GM18909 (cell line): Measurements from ENCODE around the gene PNRC2.
A peak's percentile ranks its signal among the peaks of the same experiment; 100 is the strongest.

Experiments used
- ATAC-seq: cut with Tn5 transposase; IDR thresholded peaks from one replicate; pipeline ENCODE4 v1.9.1; 2021; ENCODE audit warnings: mild to moderate bottlenecking; ENCODE audit not compliant: unreplicated experiment, poor library complexity

PNRC2 gene, protein sequence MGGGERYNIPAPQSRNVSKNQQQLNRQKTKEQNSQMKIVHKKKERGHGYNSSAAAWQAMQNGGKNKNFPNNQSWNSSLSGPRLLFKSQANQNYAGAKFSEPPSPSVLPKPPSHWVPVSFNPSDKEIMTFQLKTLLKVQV

DNA sequence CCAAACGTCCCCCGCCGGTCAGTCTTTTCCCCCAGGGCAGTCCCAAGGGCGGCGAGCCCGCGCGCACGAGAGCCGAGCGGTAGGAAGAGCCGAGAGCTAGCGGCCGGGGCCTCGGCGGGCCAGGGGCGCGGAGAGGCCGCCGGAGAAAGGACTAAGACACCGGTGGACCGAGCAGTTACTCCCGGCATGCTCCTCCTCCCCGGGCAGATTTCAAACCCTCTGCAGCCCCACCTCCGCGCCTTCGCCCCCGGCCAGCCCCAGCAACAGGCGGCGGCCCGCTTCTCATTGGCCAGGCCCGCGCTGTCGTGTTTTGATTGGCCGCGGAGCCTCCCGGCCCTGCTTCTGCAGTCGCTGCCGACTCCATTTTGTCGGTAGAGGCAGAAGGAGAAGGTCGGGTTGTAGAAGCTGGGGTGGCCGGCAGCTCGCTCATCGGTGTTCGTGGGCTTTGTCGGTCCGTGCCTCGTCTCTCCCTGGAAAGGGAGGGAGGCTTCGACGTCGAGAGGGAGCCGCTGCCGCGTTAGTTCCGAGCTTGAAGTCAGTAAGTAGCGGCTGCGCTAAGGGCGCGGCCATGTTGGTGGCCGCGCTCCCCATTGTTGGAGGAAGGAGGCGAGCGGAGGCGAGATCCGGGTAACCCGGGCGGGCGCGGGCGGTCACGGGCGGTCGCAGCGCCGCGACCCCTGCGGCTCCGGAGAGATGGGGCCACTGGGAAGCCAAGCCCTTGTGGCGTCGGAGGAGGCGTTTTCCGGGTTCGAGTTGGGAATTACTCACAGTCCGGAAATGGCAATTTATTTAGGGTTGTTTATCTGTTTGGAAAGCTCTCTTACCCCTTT is at the start of gene PNRC2:
Gene PNRC2 (plus strand): TSS at position 368 of the 830 bp plus-strand sequence. CDS start 1,630 bp downstream, outside the sequence.
- peak; percentile 78 for ATAC-seq

DNA sequence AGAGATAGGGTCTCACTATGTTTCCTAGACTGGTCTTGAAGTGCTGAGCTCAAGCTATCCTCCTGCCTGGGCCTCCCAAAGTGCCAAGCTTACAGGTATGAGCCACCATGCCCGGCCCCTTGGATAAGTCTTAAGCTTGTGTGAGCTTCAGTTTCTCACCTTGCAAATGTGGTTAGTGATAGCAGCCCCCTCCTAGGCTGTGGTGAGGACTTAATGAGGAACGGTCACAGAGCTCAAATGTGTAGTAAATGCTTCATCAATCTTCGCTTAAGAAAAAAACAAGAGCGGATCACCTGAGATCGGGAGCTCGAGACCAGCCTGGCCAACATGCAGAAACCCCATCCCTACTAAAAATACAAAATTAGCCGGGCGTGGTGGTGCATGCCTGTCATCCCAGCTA is 49.5 kb upstream of the PNRC2 start:
- no peak for ATAC-seq

DNA sequence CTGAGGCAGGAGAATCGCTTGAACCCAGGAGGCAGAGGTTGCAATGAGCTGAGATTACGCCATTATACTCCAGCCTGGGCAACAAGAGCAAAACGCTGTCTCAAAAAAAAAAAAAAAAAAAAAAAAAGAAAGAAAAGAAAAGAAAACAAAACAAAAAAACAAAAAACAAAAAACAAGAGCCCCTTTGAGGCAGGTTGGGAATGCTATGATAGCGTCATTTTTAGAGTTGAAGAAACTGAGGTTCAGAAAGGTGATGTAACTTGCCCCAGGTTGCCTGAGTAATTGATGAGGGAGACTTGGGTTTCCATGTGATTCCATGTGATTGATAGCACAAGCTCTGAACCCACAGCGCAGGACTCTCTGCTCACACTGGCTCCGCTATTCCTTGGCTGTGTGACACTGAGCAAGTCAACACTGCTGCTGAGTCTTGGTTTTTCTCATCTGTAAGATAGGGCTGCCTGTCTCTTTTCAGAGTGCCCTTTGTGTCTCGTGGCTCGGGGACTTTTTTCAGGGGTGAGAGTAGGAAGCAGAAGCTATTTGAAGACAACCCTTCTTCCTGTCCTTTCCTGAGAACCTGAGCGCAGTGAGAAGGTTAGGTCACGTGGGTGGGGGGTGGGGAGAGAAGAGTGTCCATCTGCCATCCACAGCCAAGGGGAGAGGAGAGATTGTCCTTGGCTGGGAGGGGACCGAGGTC is 48.9 kb upstream of the PNRC2 start:
- ATAC-seq: no peak

DNA sequence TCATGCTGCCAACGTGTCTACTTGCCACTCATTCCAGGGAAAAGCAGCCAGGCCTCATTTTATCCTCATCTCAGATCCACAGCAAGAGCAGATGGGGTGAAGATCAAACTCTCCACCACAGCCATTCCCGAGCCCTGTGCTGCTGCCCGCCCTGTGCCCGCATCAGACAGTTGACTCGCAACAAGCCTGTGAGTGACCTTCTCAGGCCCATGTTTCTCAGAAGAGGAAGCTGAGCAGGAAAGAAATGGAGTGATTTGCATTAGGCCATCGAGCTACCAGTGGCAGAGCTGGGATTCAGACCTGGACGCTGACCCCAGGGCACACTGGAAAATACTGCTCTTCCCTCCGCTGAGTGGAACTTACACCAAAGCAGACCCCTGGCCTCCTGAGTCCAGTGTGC is 47.7 kb upstream of the PNRC2 start:
- no peak for ATAC-seq

DNA sequence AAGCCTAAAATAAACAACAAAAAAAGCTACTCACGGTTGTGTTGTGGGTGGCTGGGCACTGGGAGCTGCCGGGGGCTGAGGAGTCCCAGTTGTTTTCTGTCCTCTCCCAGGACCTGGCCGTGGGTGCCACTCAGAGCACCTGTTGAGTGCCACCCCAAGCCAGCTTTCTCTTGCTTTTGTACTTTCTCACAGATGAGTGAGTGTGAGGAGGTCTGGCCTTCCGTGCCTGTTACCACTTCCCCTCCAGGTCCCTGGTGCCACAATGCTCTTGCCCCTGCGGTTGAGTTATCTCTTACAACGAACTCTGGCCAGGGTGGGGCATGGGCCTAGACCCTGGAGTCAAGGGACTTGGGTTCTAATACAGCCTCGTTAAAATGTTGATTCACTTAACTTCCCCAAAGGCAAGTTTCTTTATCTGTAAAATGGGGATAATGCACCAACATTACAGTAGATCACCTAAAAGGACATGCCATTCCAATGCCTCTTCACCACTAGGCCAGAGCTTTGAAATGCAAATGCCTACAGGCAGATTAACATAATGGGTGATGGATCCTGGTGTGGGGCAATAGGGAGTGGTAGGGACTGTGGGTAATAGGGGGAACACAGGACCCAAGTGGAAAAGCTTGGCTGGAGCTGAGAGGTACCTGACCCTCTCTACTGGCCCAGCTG is 46.3 kb upstream of the PNRC2 start, which contains the start of gene CNR2:
Gene CNR2 (minus strand): TSS at position 151 of the 669 bp plus-strand sequence. CDS start 37,745 bp downstream, outside the sequence.
- ATAC-seq: no peak

DNA sequence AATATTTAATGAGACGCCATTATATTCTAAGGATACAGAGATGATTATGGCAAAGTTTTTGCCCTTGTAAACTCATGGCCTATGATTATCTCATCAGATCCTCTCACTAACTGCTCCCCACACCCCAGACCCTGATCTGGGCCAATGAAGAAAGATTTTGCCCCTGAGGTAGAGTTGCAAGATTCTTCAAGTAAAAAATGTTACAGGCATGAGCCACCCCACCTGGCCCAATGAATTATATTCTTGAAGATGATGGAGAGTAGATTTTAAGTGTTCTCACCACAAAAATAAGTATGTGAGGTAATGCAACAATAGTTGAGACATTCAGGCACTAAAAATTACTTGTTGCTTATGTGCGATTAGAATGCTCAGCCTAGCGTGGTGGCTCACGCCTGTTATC is 44.7 kb upstream of the PNRC2 start:
- ATAC-seq: no peak

DNA sequence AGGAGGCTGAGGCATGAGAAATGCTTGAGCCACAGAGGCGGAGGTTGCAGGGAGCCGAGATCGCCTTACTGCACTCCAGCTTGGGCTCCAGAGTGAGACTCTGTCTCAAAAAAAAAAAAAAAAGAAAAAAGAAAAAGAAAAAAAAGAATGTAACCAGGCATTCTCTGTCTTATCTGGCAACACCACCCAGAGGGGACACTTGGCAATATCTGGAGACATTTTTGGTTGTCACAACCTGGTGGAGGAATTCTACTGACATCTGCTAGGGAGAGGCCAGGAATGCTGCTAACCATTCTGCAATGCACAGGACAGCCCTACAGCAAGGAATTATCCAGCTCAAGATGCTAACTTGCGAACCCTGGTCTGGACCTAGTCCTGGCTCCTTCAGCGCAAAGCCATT is 44.2 kb upstream of the PNRC2 start:
- no peak for ATAC-seq

DNA sequence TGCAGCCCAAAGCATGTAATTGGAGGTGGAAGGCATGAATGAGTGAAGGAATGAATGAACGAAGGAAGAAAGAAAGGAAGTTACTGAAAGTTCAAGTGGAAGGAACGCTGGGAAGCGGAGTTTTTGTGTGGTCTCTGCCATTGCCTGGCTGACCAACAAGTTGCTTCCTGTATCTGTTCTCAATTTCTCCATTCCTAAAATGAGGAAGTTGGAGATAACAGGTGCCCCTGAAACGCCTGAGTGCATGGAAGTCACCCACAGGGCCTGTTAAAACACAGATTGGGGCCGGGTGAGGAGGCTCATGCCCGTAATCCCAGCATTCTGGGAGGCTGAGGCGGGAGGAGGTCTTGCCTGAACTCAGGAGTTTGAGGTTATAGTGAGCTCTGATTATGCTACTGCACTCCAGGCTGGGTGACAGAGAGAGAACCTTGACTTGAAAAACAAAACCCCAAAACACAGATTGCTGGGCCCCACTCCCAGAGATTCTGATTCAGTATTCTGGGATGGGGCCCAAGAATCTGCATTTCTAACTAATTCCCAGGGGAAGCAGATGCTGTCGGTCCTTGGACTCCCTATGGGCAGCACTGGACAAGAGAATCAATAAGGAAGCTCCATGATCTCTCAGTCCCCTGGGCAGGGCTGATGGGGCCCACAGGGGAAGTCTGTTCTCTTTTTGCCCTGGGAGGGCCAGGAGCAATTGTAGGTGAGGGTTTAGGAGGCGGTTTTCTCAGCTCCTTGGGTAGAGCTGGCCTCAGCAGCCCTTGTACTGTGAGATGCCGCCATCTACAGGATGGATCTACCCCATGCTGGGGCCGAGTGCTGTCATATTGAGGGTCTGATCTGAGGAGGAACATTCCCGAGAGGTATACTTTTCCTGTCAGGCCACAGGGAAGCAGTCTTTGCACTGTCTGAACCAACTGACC is 43.2 kb upstream of the PNRC2 start:
- peak; percentile 73 for ATAC-seq

DNA sequence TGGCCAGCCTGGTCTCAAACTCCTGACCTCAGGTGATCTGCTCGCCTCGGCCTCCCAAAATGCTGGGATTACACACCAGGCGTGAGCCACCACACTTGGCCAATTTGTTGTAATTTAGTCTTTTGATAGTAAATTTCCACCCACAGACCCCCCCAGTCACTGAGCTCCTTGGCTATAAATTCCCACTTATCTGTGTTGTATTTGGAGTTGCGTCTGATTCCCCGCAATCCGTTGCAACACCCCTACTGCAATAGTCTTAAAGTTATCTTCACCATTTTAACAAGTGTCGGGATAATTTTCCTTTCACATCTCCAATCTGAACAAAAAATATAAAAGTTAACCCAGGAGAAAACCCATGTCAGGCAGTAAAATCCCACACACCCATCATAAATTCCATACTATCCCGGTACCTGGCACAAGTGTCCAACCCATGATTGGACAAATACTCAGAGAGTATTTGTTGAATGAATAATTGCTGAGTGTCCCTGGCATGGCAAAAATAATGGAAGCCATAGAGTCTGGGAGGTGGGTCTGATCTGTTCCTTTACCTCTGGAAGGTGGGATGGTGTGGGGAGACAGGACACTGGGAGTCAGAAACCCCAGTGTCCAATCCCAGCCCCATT is 37.2 kb upstream of the PNRC2 start:
- ATAC-seq: no peak

DNA sequence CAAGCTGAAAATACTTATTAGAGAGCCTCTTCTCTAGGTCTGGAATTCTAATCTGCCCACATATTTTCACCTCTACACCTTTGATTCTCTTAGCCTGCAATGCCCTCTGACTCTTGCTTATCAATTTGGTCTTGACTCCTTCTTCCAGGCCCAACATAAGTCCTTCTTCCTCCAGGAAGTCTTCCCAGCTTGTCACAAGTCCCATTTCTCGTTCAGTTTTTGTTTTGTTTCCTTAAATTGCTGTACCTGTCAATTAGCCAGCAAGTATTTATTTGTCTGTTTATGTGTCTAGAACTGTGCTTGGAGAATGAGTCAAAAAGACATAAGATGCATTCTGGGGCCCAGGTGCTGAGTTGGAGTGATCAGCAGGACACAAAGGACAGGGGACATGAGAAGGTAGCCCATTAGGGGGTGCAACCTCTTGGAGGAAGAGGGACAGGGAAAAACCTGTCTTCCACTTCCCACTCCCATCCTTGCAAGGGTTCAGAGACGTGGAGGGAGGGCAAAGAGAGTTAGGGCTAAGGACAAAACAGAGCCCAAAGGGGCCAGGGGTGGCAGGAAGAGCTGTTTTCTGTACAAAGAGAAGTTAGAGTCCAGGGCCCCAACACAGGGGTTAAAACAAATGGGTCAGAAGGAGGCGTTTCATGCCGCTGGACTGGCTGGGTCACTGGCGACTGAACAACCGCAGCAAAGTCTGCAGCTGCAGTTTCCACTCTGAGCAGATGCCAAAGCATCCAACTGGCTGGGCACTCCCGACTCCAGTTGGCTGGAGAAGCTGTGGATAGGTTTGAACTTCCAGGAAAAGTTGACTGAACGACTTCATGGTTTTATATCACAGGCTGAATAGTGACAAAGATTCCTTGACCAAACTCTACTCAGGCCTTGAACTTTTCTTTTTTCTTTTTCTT is 35.8 kb upstream of the PNRC2 start:
- ATAC-seq: no peak

DNA sequence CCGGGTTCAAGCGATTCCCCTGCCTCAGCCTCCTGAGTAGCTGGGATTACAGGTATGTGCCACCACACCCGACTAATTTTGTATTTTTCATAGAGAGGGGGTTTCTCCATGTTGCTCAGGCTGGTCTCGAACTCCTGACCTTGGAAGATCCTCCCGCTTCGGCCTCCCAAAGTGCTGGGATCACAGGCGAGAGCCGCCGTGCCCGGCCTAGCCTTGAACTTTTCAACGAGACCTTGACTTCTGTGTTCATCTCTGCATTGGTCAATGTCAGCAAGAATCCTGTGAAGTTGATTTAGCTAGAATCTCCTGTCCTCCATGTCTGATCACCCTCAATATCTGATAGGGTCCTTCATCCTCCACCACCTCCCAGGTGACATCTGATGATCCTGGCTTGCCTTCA is 35.0 kb upstream of the PNRC2 start:
- ATAC-seq: no peak

DNA sequence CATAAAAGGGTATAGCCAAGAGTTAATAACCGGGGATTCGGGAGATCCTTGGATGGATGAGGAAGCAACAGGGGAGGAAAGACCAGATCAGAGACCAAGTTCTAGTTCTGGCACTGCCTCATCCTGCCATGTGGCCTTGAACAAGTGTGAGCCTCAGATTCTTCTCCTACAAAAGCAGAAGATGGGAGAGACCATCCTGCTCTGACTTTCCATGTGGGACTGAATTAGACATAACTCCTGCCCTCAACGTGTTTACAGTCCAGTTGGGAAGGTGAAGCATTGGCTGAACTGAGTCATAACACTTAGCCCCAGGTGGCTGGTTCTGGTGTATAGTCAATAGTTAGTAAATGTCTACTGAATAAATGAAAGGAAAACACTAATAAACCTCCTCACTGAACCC is 34.3 kb upstream of the PNRC2 start:
- ATAC-seq: no peak

DNA sequence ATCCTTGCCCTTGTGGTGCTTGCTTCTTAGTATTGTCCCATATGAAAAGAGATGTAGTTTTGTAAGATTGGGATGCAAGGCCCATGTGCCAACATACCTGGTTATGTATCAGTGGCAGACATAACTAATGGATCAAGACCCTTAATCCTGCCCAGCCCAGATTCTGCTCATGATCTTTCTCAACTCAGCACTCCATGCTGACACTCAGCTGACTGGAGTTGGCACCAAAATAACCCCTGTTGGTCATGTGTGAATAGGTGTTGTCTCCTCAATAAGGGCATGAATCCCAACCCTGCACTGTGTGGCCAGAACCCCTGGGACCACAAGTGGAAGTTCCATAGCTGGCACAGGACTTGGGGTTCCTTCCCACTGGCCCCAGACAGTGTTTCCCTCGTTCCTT is 32.5 kb upstream of the PNRC2 start:
- no peak for ATAC-seq

DNA sequence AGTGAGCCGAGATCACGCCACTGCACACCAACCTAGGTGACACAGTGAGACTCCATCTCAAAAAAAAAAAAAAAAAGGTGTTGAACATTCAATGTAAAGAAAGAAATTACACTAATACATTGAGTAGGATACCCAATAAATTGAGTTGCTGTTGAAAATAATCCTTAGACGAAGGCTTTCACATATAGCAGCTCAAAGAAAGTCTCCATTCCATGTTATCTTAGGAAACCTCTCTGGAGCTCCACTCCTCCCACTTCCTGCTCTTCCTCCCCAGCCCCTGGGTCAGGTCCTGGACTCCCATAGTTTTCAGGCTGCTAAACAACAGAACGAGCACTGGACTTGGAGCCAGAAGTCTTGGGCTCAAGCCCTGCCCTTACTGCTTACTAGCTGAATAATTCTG is 30.8 kb upstream of the PNRC2 start:
- no peak for ATAC-seq

DNA sequence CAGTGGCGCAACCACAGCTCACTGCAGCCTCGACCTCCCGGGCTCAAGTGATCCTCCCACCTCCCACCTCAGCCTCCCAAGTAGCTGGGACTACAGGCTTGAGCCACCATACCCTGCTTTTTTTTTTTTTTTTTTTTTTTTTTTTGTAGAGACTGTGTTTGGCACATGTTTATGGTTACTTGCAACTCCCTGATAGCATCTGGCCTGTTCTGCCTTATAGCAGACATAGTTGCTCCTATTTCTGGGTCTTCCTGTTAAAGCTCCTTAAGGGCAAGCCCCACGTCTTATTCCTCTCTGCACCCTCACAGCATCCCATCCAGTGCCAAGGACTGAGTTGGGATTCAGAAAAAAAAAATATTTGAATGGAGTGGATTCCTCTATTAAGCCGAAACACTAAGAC is 29.4 kb upstream of the PNRC2 start:
- ATAC-seq: no peak

DNA sequence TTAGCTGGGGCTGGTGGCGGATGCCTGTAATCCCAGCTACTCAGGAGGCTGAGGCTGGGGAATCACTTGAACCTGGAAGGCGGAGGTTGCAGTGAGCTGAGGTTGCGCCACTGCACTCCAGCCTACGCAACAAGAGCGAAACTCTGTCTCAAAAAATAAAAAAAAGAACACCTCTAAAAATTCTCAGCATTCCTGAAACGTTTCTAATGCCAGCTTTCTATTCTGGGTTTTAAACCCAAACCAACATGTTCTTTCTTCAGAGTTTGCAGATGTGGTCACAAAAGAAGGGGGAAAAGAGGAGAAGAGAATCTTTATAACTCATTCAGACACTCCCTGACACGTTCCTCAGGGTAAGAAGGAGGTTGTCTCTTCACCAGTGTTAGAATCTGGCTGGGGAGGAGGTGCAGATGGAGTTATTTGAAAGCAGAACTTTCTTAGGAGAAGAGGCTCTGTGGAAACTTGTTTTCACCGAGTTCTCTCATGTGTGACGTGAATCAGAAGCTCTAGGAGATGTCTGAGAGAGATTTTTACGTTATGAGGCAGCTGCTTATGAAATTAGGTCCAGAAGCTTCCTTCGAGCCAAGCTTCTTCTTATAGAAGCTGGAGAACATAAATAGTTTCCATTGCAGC is 28.7 kb upstream of the PNRC2 start:
- no peak for ATAC-seq

DNA sequence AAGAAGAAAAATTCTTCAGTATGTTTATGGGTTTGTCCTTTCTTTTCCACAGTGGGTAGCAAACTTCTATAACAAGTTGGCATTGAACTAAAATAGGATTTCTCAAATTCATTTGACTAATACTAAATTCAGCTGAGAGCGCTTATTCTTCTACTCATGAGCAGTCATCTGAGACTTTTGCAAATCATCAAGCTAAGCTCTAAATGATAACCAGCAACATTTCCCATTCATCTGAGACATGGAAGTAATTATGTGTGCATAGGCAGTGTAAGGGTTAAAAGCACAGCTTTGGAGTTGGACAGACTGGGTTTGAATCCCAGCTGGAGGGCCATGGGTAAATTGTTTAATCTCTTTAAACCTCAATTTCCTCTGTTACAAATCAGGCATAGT is 28.1 kb upstream of the PNRC2 start:
- ATAC-seq: no peak
